Dermis microvascular lymphatic vessel endothelial cell (primary cell): Measurements from ENCODE around the gene MAEA. TPM values are rescaled to one million over a fixed set of nuclear protein-coding genes. Genes with fewer than 3 reads are reported as not detected.

Experiments used
- DNase-seq, 2 donors: peaks; one replicate each; pipeline versions ENCODE4 v3.0.0 to v3.0.0-alpha.2; 2010; ENCODE audit warnings: low read depth in 2 of 2
- total RNA-seq: library from RNA; depleted of rRNA; stranded (reverse); fragments of >200 nt; gene quantifications from 2 replicates; pipeline ENCODE4 v1.2.1, GENCODE V29; 2014

MAEA gene
- total RNA-seq, 1 donor from 2014 or later, result 45.8 TPM

DNA sequence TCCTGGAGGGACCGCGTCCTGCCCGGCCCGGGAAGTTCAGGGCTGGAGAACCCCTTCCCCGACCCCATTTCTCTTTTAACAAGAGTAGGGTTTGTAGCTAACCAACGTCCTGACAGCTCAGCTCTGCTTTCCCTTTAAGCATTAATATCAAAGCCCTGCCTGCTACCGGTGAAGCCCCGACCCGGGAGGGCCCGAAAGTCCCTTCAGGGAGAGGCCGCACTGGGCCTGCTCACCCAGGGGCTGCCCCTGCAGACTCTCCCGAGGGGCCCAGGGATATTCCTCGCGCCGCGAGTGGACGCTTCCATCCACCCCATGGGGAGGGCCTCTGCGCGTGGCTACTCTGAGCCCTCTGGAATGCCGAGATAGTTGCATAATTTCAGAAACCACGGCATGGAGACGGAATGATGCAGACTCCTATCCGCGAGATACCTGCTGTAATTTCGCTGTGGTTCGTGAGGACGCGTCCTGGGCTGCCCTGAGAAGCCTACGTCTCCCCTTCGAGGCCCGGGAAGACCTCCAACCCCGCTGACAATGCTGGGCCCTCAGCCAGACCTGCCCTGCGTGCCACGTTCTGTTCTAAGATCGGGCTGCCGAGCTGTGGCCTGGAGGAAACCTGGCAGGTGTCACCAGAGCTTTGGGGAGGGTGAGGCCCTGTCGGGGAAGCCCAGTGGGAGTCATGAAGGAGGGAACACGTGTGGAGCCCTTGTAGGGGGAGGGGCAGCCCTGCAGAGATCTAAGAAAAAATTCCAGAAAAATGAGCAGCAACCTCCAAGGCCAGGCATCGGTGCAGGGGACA, 39.8 kb upstream of the MAEA start:
- DNase-seq, result peak in 1 of 2 donors; percentile 37

DNA sequence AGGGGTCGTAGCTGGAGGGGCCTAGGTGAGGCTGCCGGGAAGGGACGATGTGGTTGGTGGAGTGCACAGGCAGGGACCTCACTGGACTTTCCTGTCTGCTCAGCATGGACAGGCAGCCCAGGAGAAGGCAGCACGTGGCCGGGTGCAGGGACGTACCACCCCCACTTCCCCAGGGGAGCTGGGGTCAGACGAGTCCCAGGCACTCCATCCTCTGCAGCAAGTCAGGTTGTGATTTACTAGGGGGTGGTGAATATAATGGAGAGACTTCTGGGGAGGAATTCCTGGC, 39.2 kb upstream of the MAEA start:
- no peak for DNase-seq

GRCh38 chr4:1250921-1251772, 38.5 kb upstream of the MAEA start:
- no peak for DNase-seq

GRCh38 chr4:1251773-1252066, 38.0 kb upstream of the MAEA start:
- no peak for DNase-seq

- no peak for DNase-seq
Observed at GRCh38 chr4:1252928-1253492, 36.7 kb upstream of the MAEA start.

DNA sequence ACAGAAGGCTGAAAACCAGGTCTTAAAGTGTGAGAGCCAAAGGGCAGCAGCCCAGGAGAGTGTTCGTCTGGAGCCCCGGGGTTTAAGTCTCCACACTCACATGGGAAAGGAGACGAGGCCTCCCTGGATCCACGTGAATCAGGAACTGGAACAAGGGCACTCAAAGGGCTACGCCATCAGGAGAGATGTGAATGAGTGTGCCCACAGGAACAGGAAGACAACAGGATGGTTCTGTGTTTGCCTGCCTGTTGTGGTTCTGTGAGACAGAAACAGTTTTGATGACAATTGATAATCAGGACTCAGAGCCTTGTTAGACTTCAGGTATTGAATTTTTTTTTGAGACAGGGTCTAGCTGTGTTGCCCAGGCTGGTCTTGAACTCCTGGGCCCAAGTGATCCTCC, 35.9 kb upstream of the MAEA start:
- no peak for DNase-seq

DNA sequence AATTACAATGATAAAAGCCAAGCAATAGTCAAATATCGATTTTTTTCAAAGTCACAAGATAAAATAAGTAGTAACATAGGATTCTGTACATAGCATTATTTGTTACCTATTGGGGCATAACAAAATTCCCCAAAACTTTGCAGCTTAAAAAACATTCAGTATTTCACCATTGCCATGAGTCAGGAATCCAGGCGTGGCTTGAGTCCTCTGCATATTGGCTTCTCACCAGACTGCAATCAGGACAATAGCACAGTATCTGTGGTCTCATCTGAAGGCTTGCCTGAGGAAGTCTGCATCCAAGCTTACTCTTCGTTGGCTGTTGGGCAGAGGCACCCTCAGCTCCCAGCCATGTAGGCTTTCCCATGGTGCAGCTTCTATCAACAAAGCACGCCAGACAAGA, 34.5 kb upstream of the MAEA start:
- no peak for DNase-seq

DNA sequence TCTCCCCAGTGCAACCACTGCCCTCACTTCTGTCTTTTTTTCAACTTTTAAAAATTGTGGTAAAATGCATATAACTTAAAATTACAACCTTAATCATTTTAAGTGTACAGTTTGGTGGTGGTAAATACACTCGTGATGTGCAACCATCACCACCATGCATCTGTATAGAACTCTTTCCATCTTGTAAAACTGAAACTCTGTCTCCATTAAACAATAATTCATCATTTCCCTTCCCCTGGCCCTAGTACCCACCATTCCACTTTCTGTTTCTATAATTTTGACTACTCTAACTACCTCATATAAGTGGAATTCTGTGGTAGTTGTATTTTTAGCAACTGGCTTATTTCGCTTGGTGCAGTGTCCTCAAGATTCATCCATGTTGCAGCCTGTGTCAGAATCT, 34.0 kb upstream of the MAEA start:
- no peak for DNase-seq

- no peak for DNase-seq
Observed at GRCh38 chr4:1258457-1258856, 31.2 kb upstream of the MAEA start.

- no peak for DNase-seq
Observed at GRCh38 chr4:1259966-1260365, 29.7 kb upstream of the MAEA start.

GRCh38 chr4:1260418-1261106, 29.1 kb upstream of the MAEA start:
- DNase-seq, result no peak

DNA sequence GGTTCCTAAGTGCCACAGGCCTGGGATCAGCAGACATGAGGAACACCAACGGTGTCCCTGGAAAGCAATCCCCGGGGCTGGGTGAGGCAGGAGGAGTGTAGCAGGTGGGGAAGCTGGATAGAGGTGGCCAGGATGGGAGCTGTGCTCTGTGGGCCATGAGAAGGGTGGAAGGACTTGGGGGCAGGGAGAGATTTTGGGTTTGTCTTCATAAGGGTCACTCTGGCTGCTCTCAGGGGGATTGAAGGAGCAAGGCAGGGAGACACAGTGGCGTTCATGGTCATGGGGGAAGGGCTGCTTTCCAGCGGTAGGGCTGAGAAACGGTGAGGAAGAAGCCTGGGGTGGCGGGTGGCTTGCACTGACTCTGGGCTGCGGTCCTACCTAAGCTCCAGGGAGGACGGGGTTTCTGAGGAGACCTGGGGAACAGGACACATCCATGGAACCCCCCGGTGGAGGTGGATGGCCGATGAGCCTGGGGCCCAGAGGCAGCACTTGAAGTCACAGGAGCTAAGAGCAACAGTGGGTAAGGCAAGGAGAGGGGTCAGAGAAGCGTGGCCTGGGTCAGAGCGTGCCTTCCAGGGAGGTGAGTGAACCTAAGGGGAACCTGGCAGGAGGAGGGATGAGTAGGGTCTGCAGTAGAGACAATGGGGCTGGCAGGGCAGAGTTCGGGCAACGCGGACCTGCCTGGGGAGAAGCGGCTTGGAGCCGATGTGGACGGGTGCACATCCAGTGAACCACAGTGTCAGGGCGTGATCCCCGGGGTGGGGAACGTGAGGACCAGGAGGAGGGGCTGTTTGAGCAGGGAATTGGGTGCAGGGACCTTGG, 28.4 kb upstream of the MAEA start:
- no peak for DNase-seq

- no peak for DNase-seq
Observed at GRCh38 chr4:1264942-1265341, 24.7 kb upstream of the MAEA start.

DNA sequence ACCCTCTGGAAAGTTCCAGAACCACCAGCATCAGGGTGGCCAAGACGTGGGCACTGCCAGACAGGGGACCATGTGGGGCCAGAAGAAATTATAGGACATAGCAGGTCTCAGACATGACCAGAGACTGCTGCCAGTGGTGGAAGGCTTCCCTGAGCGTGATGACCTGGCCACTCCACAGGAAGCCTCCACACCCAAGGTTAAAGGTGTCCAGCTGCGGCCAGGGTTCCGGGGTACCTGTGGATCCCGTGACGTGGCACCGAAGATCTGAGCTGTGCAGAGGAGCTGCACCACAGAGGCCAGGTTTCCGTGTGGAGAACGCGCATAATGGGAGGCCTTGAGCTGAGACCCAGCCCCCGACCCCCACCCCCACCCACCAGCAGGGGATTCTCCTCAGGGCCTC, 24.3 kb upstream of the MAEA start:
- no peak for DNase-seq

DNA sequence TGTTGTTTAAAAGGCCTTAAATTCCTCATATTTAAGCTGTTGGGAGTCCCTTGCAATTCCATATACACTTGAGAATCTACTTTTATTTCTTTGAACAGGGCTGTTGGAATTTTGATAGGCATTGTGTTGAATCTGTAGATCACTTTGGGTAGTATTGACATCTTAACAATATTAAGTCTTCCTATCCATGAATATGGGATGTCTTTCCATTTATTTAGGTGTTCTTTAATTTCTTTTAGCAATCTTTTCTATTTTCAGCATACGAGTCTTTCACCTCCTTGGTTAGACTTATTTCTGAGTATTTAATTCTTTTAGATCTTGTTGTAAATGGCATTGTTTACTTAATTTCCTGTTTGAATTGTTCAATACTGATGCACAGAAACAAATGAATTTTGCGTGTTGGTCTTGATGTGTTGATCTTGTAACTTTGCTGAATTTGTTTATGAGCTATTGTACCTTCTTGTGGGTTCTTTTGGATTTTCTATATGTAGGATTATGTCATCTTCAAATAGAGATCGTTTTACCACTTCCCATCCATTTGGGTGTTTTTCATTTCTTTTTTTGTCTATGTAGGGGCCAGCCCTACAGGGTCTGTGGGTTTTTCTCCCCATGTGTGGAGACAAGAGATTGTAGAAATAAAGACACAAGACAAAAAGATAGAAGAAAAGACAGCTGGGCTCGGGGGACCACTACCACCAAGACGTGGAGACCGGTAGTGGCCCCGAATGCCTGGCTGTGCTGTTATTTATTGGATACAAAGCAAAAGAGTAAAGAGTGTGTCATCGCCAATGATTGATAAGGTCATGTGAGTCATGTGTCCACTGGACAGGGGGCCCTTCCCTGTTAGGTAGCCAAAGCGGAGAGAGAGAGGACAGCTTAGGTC, 22.6 kb upstream of the MAEA start:
- no peak for DNase-seq

- no peak for DNase-seq
Observed at GRCh38 chr4:1269209-1269608, 20.5 kb upstream of the MAEA start.

DNA sequence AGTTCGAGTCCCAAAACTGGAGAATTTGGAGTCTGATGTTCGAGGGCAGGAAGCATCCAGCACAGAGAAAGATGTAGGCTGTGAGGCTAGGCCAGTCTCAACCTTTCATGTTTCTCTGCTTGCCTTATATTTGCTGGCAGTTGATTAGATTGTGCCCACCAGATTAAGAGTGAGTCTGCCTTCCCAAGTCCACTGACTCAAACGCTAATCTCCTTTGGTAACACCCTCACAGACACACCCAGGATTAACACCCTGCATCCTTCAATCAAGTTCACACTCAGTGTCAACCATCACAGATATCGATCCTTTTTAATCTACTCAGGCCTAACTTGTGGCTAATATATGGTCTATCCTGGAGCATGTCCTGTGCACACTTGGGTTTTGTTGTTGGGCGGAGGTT, 18.0 kb upstream of the MAEA start:
- DNase-seq, result no peak

DNA sequence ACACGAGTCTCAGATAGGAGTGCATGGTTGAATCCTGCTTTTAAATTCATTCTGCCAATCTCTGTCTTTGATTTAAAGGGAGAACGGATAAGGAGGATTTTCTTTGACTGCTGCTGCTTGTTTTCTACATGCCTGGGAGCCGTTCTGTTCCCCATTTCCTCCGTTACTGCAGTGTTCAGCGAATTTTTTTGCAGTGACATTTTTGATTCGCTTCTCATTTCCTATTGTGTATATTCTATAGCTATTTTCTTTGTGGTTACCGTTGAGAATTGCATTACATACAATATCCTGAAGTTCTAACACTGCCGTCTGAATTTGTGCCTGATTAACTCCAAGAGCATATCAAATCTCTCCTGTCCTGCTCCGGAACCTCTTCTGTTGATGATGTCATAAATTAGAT, 14.8 kb upstream of the MAEA start:
- DNase-seq, result peak; percentile 28 to 40

- no peak for DNase-seq
Observed at GRCh38 chr4:1276984-1277383, 12.7 kb upstream of the MAEA start.
